ENCODE measurements around the gene AOPEP. TPM values are rescaled to one million over a fixed set of nuclear protein-coding genes. Genes with fewer than 3 reads are reported as not detected.
A peak's percentile ranks its signal among the peaks of the same experiment; 100 is the strongest.

The AOPEP gene
- polyA plus RNA-seq, 2 of the 4 experiments (the other 2 are of a cell fraction) = 226 to 266 TPM

DNA sequence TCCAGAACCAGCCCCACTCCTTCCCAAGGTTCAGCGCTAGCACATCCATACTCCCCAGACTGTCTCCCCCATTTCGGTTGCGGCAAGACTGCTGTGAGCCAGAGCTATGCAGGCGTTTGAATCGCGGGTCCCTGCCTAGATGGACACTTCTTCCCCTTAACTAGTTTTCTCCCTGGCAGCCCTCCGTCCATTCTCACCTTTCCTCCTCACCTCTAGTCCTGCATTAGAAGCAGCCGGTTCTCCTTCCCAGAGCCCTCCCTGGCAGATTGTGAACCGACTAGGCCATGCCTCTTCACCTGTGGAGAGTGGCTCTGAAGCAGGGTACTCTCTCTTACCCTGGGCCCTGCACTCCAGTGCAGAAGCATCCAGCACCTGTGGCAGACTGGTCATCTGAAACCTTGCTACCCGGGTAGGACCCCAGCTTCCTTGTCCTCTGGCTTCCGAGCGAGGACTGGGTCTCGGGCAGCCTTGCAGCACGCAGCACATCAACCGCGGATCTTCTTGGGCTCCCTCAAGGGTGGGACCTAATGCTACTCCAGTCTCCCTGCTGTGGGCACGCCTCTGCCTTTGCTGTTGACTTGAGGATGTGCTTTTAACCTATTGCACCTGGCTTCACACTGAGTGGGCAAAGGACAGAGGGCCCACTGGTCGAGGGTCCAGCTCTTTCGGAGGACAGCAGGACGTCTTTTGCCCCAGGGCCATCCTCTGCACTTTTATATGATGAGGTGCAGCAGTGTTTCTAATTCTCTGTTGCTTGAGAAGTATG is 183.6 kb downstream of the AOPEP start:
- POLR2A ChIA-PET = interaction anchor here (0.7 to 8.5 kb wide), 12 partner anchors 9 to 184 kb away, joined by 3 to 93 read pairs (median 10); partner anchors contain the start of gene AOPEP

DNA sequence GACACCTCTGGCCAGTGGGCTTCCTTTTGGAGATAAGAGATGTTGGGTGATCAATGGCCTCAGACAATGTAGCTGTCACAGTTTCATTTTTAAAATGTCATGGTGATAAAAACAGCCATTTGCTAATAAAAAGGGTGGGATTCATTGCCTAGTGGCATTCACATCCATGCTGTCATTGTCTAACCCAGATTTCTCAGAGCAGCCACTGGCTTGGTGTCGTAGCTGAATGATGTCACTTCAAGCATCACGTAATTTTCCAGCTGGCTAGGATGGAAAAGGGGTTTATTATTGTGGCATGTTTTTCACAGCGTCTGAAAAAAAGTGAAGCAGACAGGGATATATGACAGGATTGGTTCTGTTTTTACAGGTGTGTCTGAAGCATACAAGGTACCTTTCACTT is 184.7 kb downstream of the AOPEP start:
- Histone ChIP-seq H3K4me2 (peak overlapping the region; percentile 89), H3K4me1 (peaks cover 96% of the 10 kb centered on the region), H3K9me3 (no peaks in the 10 kb centered on the region), H3K27ac (peak overlapping the region; percentile 97 to 99), H3K4me3 (no peak overlapping the region)
- 78% methylated on average over 3 of the region's 3 CpGs for WGBS (ENCODE audit: missing lambda C conversion rate)
- CTCF ChIA-PET = interaction anchor here (0.5 to 10.0 kb wide), 15 partner anchors 10 to 230 kb away, joined by 3 to 64 read pairs (median 4); no protein-coding TSS in a partner anchor
- FAIRE-seq (no peak), DNase-seq (ENCODE audit: low read depth in 1 of 2, low spot score in 1 of 2) (no peak), ATAC-seq (no peak)
- POLR2A ChIA-PET = interaction anchor here (1.3 to 8.5 kb wide), 3 partner anchors 10 to 98 kb away, joined by 5 to 93 read pairs (median 58); no protein-coding TSS in a partner anchor
- no peak for TF ChIP-seq FOSL2 (IDR thresholded peaks at IDR 0.05)
- 0 out of 2 replicates have a peak, but pooled peaks have one; percentile 27 for TF ChIP-seq FOSL2 (CRISPR knock-in tag; IDR thresholded peaks at IDR 0.05)
- TF ChIP-seq EHF (CRISPR knock-in tag; IDR thresholded peaks at IDR 0.05) = no peak; the same call in 1 of the 2 replicates
- TF ChIP-seq TFCP2L1 (CRISPR knock-in tag; IDR thresholded peaks at IDR 0.05) = no peak

More for the DNA sequence above, 183.6 kb downstream of the AOPEP start:
- TF ChIP-seq FOXS1 (CRISPR knock-in tag; IDR thresholded peaks at IDR 0.05) (no peak), POLR2AphosphoS2 (conservative IDR thresholded peaks at IDR 0.05; ENCODE audit: low read length) (no peak), CBX2 (IDR thresholded peaks at IDR 0.05; ENCODE audit: borderline replicate concordance, low read depth) (no peak), HOXB13 (CRISPR knock-in tag; IDR thresholded peaks at IDR 0.05; ENCODE audit: low read depth) (peak; percentile 57), RARB (CRISPR knock-in tag; IDR thresholded peaks at IDR 0.05) (peak; percentile 31; the same call in 1 of the 2 replicates), HOXB5 (CRISPR knock-in tag; IDR thresholded peaks at IDR 0.05) (0 out of 2 replicates have a peak, but pooled peaks have one; percentile 37), EHF (CRISPR knock-in tag; IDR thresholded peaks at IDR 0.05) (peak; percentile 12)
- peak overlapping the region; percentile 97 to 99 for H3K27ac ChIP-seq
- CTCF ChIA-PET = interaction anchor here (0.6 to 3.6 kb wide), 14 partner anchors 9 to 229 kb away, joined by 3 to 23 read pairs (median 4); no protein-coding TSS in a partner anchor
- H3K4me3 ChIP-seq = no peak overlapping the region
- FAIRE-seq (no peak), ATAC-seq (no peak), DNase-seq (ENCODE audit: low read depth in 1 of 2, low spot score in 1 of 2) (no peak)
- peaks cover 96% of the 10 kb centered on the region for H3K4me1 ChIP-seq
- no peaks in the 10 kb centered on the region for H3K9me3 ChIP-seq
- H3K4me2 ChIP-seq = peak overlapping the region; percentile 89
- 64% methylated on average over 20 of the region's 20 CpGs for WGBS (ENCODE audit: missing lambda C conversion rate)

DNA sequence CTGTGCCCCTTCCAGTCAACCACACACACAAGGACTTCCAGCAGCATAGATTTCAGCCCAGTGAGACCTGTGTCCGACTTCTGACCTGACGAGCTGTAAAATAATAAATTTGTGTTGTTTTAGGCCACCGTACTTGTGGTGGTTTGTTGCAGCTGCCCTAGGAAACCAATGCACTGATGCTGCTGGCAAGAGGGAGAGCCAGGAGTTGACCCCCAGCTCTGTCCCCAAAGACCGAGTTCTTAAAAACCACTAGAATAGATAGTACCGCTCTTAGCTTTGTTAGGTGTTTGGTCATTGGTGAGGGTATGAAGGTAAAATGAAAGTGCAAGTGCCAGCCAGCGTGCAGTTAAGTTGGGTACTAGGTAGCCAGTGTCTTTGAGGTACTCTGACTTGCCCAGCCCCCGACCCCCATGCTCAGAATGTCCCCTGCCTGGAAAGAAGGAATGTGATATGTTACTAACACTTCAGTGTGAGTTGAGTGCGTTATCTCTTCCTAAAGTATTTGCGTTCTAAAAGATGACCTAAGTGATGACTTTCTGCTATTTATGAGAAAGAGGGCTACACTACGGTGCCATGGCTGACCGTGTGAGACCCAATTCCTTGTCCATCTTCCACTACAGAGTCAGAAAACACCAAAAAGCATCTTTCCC is 185.6 kb downstream of the AOPEP start:
- Histone ChIP-seq H3K4me2 (peak overlapping the region; percentile 89), H3K4me1 (peaks cover 96% of the 10 kb centered on the region)
- POLR2A ChIA-PET = interaction anchor here (1.0 to 8.5 kb wide), 8 partner anchors 8 to 242 kb away, joined by 3 to 93 read pairs (median 15); no protein-coding TSS in a partner anchor

DNA sequence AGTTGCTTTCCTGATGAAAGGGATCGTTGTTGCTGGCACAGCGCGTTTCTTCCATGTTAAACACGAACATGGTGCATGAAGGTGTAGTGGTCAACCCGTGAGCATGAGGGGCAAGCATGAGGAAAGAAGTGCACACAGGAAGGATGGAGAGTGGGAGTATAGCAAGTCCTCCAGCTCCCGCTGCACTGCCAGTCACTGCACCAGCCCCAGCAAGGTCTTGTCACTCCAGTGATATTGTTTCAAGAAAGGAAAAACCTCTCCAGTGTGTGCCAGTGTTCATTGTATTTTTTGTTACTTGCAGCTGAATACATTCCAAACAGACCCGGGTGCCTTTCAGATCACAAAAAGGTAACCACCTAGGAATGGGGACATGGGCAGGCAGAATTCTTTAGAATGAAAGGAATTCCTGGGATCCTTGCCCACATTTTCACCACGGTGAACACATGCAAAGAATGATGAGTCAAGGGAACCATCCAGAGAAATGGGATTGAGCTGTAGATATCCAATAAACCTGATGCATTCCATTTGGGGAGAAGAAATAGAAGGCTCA is 186.3 kb downstream of the AOPEP start:
- WGBS (ENCODE audit: missing lambda C conversion rate) = 31% methylated on average over 8 of the region's 8 CpGs
- peaks cover 96% of the 10 kb centered on the region for H3K4me1 ChIP-seq
- DNase-seq (ENCODE audit: low read depth in 1 of 2, low spot score in 1 of 2) (peak; percentile 73 to 93), ATAC-seq (peak; percentile 28 to 47), FAIRE-seq (peak; percentile 94)
- POLR2A ChIA-PET = interaction anchor here (0.8 to 8.5 kb wide), 11 partner anchors 8 to 243 kb away, joined by 3 to 93 read pairs (median 12); no protein-coding TSS in a partner anchor
- H3K4me2 ChIP-seq = peak overlapping the region; percentile 89
- no peaks in the 10 kb centered on the region for H3K9me3 ChIP-seq
- H3K27ac ChIP-seq = peak overlapping the region; percentile 97 to 99
- H3K4me3 ChIP-seq = no peak overlapping the region
- CTCF ChIA-PET = interaction anchor here (0.6 to 10.0 kb wide), 10 partner anchors 8 to 232 kb away, joined by 3 to 64 read pairs (median 6); no protein-coding TSS in a partner anchor
- peak; percentile 91 for TF ChIP-seq ZNF302 (CRISPR knock-in tag; IDR thresholded peaks at IDR 0.05)
- TF ChIP-seq, protein P1, sequence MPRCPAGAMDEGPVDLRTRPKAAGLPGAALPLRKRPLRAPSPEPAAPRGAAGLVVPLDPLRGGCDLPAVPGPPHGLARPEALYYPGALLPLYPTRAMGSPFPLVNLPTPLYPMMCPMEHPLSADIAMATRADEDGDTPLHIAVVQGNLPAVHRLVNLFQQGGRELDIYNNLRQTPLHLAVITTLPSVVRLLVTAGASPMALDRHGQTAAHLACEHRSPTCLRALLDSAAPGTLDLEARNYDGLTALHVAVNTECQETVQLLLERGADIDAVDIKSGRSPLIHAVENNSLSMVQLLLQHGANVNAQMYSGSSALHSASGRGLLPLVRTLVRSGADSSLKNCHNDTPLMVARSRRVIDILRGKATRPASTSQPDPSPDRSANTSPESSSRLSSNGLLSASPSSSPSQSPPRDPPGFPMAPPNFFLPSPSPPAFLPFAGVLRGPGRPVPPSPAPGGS (IDR thresholded peaks at IDR 0.05) = no peak; the same call in 2 of the 3 replicates
- peak; percentile 90 for TF ChIP-seq HOXB13 (CRISPR knock-in tag; IDR thresholded peaks at IDR 0.05; ENCODE audit: low read depth)
- no peak for TF ChIP-seq RNF2 (IDR thresholded peaks at IDR 0.05; ENCODE audit: borderline replicate concordance, low read depth)
- no peak for TF ChIP-seq NR3C1 (IDR thresholded peaks at IDR 0.05)
- no peak for TF ChIP-seq CBX8 (IDR thresholded peaks at IDR 0.05)
- TF ChIP-seq SMC3 (IDR thresholded peaks at IDR 0.05) = peak; percentile 45
- no peak for TF ChIP-seq HDAC2 (IDR thresholded peaks at IDR 0.05)
- peak; percentile 72 to 92; a peak in 3 of 5 replicates for TF ChIP-seq EP300 (IDR thresholded peaks at IDR 0.05)
- no peak for TF ChIP-seq MAZ (IDR thresholded peaks at IDR 0.05; ENCODE audit: borderline replicate concordance, low read depth, low read length)
- TF ChIP-seq, protein P2, sequence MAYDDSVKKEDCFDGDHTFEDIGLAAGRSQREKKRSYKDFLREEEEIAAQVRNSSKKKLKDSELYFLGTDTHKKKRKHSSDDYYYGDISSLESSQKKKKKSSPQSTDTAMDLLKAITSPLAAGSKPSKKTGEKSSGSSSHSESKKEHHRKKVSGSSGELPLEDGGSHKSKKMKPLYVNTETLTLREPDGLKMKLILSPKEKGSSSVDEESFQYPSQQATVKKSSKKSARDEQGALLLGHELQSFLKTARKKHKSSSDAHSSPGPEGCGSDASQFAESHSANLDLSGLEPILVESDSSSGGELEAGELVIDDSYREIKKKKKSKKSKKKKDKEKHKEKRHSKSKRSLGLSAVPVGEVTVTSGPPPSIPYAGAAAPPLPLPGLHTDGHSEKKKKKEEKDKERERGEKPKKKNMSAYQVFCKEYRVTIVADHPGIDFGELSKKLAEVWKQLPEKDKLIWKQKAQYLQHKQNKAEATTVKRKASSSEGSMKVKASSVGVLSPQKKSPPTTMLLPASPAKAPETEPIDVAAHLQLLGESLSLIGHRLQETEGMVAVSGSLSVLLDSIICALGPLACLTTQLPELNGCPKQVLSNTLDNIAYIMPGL (CRISPR knock-in tag; IDR thresholded peaks at IDR 0.05; ENCODE audit: borderline replicate concordance) = no peak
- TF ChIP-seq, protein P3, sequence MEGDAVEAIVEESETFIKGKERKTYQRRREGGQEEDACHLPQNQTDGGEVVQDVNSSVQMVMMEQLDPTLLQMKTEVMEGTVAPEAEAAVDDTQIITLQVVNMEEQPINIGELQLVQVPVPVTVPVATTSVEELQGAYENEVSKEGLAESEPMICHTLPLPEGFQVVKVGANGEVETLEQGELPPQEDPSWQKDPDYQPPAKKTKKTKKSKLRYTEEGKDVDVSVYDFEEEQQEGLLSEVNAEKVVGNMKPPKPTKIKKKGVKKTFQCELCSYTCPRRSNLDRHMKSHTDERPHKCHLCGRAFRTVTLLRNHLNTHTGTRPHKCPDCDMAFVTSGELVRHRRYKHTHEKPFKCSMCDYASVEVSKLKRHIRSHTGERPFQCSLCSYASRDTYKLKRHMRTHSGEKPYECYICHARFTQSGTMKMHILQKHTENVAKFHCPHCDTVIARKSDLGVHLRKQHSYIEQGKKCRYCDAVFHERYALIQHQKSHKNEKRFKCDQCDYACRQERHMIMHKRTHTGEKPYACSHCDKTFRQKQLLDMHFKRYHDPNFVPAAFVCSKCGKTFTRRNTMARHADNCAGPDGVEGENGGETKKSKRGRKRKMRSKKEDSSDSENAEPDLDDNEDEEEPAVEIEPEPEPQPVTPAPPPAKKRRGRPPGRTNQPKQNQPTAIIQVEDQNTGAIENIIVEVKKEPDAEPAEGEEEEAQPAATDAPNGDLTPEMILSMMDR (IDR thresholded peaks at IDR 0.05) = no peak

More for the DNA sequence above, 185.6 kb downstream of the AOPEP start:
- CTCF ChIA-PET = interaction anchor here (0.6 to 10.0 kb wide), 14 partner anchors 7 to 231 kb away, joined by 3 to 64 read pairs (median 4); no protein-coding TSS in a partner anchor
- Histone ChIP-seq H3K4me3 (no peak overlapping the region), H3K27ac (peak overlapping the region; percentile 97 to 99), H3K9me3 (no peaks in the 10 kb centered on the region)
- FAIRE-seq = no peak
- WGBS (ENCODE audit: missing lambda C conversion rate) = 63% methylated on average over 11 of the region's 11 CpGs
- no peak for TF ChIP-seq RARB (CRISPR knock-in tag; IDR thresholded peaks at IDR 0.05)
- 0 out of 2 replicates have a peak, but pooled peaks have one; percentile 4 for TF ChIP-seq FOXS1 (CRISPR knock-in tag; IDR thresholded peaks at IDR 0.05)
- DNase-seq (ENCODE audit: low read depth in 1 of 2, low spot score in 1 of 2) = no peak
- no peak for ATAC-seq
